Suprapubic skin (tissue), 4 donors: ENCODE data around the gene CORO1C. TPM values are rescaled to one million over a fixed set of nuclear protein-coding genes. Genes with fewer than 3 reads are reported as not detected.
A peak's percentile ranks its signal among the peaks of the same experiment; 100 is the strongest.

ENCODE experiments used
- DNase-seq, 2 donors: peaks; one replicate each; pipeline ENCODE4 v3.0.0-alpha.2; 2019; ENCODE audit warnings: low spot score in 2 of 2
- H3K27ac ChIP-seq: fragments of 200-600 bp; sonication (generic); one replicate; pipeline ENCODE4 v1.5.1; 2019
- H3K27me3 ChIP-seq: fragments of 200-600 bp; sonication (generic); one replicate; pipeline ENCODE4 v1.5.1; 2019
- H3K36me3 ChIP-seq: fragments of 200-600 bp; sonication (generic); one replicate; pipeline ENCODE4 v1.5.1; 2019
- H3K4me1 ChIP-seq: fragments of 200-600 bp; sonication (generic); one replicate; pipeline ENCODE4 v1.5.1; 2019
- H3K4me3 ChIP-seq: fragments of 200-600 bp; sonication (generic); one replicate; pipeline ENCODE4 v1.5.1; 2019; ENCODE audit warnings: mild to moderate bottlenecking
- H3K9me3 ChIP-seq: fragments of 200-600 bp; sonication (generic); one replicate; pipeline ENCODE4 v1.5.1; 2019
- CTCF ChIP-seq, 2 donors: fragments of 200-600 bp in 1 of 2; fragments of 450-650 bp in 1 of 2; sonication (generic) in 1 of 2; IDR thresholded peaks; one replicate each; pipeline ENCODE4 v1.5.1; 2016 to 2019; ENCODE audit warnings: antibody characterized with exemption in 2 of 2, mild to moderate bottlenecking in 1 of 2, moderate library complexity in 1 of 2
- EP300 ChIP-seq: sonication (generic); formaldehyde crosslinking; IDR thresholded peaks from one replicate; pipeline ENCODE4 v1.6.1; 2017; ENCODE audit warnings: antibody characterized with exemption
- POLR2A ChIP-seq, 2 donors: fragments of 450-650 bp; IDR thresholded peaks; one replicate each; pipeline ENCODE4 v1.6.1; 2017; ENCODE audit warnings: antibody characterized with exemption in 2 of 2, mild to moderate bottlenecking in 2 of 2, moderate library complexity in 2 of 2
- POLR2AphosphoS5 ChIP-seq, 3 donors: sonication (generic); formaldehyde crosslinking; IDR thresholded peaks; one replicate each; pipeline ENCODE4 v1.6.1; 2017; ENCODE audit warnings: antibody characterized with exemption in 3 of 3
- WGBS: methylation state at CpG from one replicate; pipeline ENCODE4 v1.1.5; 2018; 5-methylcytosine and 5-hydroxymethylcytosine counted together
- total RNA-seq, 4 donors: library from RNA; depleted of rRNA; stranded (reverse); fragments of >200 nt; gene quantifications; one replicate each; pipeline ENCODE4 v1.1.0, GENCODE V29; 2016

CORO1C gene
- total RNA-seq, 4 donors from 2014 or later = 117 to 175 (median 142) TPM

- H3K4me1 ChIP-seq = peaks cover 9% of the 10 kb centered on the region
- H3K27me3 ChIP-seq = no peaks in the 10 kb centered on the region
- no peak for DNase-seq
- H3K9me3 ChIP-seq = no peaks in the 10 kb centered on the region
- 68% methylated on average over 6 of the region's 17 CpGs for WGBS
- H3K4me3 ChIP-seq = peak overlapping the region; percentile 41
- no peak overlapping the region for H3K27ac ChIP-seq
- TF ChIP-seq POLR2A (IDR thresholded peaks at IDR 0.05) (no peak), POLR2AphosphoS5 (IDR thresholded peaks at IDR 0.05) (no peak), CTCF (IDR thresholded peaks at IDR 0.05) (no peak), EP300 (no peak)
- H3K36me3 ChIP-seq = no peaks in the 10 kb centered on the region
These were observed 135.3 kb downstream of the CORO1C start for GRCh38 chr12:108595711-108596647.

Other genes with a start within 250 kb of the CORO1C start
- 1 to 10 TPM; 2.3 to 5.7 (median 3.9) TPM for gene FICD, start 216.2 kb downstream of the CORO1C start, total RNA-seq
- 10 to 100 TPM; 46.1 to 77.0 (median 62.8) TPM for gene SART3, start 170.3 kb downstream of the CORO1C start, total RNA-seq
- 100 to 1,000 TPM; 105 to 148 (median 134) TPM for gene ISCU, start 168.9 kb downstream of the CORO1C start, total RNA-seq
- 10 to 100 TPM in 1 of 4 donors, 1 to 10 TPM in 2, under 1 TPM in 1; 0.24 to 10.9 (median 6.3) TPM for gene TMEM119, start 133.4 kb downstream of the CORO1C start, total RNA-seq
- 1 to 10 TPM; 1.3 to 5.6 (median 3.0) TPM for gene SELPLG, start 97.6 kb downstream of the CORO1C start, total RNA-seq
- gene SSH1, start 126.1 kb upstream of the CORO1C start, total RNA-seq = 10 to 100 TPM; 11.2 to 26.0 (median 15.8) TPM
- not detected for gene DAO, start 148.6 kb upstream of the CORO1C start, total RNA-seq